Upper lobe of right lung (tissue), 1 donor: Measurements from ENCODE around the gene RBM24. TPM values are rescaled to one million over a fixed set of nuclear protein-coding genes. Genes with fewer than 3 reads are reported as not detected.

Experiments
- ATAC-seq: fragments of 200-7000 bp; cut with Tn5 transposase; one replicate; pipeline ENCODE4 v1.9.1; 2020; ENCODE audit warnings: mild to moderate bottlenecking, moderate library complexity
- DNase-seq: peaks from one replicate; pipeline ENCODE4 v3.0.0-alpha.2; 2020
- H3K27ac ChIP-seq: fragments of 200-600 bp; one replicate; pipeline ENCODE4 v1.8.0; 2022
- H3K27me3 ChIP-seq: fragments of 200-600 bp; one replicate; pipeline ENCODE4 v1.8.0; 2022; ENCODE audit warnings: mild to moderate bottlenecking
- H3K36me3 ChIP-seq: fragments of 200-600 bp; one replicate; pipeline ENCODE4 v1.8.0; 2022
- H3K4me1 ChIP-seq: fragments of 200-600 bp; one replicate; pipeline ENCODE4 v1.8.0; 2022
- H3K4me3 ChIP-seq: fragments of 200-600 bp; one replicate; pipeline ENCODE4 v1.8.0; 2022; ENCODE audit warnings: mild to moderate bottlenecking
- H3K9me3 ChIP-seq: fragments of 200-600 bp; one replicate; pipeline ENCODE4 v1.8.0; 2022
- intact Hi-C: fragments of 100-400 bp; cut with DNase I; formaldehyde crosslinking; loops from one replicate; pipeline ENCODE4 v1.11.0; 2022
- total RNA-seq: library from RNA; stranded (reverse); fragmentation: NEBNext Ultra II Directional; extraction: Animal tissue kit (Norgen Biotek cat#: 25700); gene quantifications from one replicate; pipeline ENCODE4 v1.2.1, GENCODE V29; 2021
- TF ChIP-seq, protein P1 (sequence below): fragments of 200-600 bp; IDR thresholded peaks from one replicate; pipeline ENCODE4 v1.8.0; 2022; ENCODE audit warnings: antibody characterized with exemption
- donor health status: DM: no; HTN: yes; CAD: no; lungs with severe emphysema.

RBM24 gene
- total RNA-seq, 1 donor from 2014 or later, result 0.49 TPM

DNA sequence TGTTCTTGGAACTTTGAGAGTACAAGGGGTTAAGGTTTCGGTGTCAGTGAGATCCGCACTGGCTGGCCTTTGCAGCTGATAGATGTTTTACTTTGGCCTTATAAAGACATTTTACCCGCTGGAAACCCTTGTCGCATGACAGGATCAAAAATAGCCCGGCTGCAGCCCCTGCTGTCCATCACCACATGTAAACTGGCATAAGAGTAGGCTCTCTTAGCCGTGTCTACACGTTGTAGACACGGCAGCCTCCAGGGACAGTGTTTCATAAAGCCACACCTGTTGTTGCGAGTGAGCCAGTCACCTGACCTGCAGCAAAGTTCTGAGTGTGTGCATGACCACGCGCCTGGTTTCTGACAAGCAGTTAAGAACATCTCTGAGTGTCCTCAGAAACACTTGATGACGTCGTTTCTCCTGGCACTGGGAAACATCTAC lies 8.5 kb downstream of the RBM24 start:
- H3K36me3 ChIP-seq, result no peaks in the 10 kb centered on the region
- TF ChIP-seq, protein P1, sequence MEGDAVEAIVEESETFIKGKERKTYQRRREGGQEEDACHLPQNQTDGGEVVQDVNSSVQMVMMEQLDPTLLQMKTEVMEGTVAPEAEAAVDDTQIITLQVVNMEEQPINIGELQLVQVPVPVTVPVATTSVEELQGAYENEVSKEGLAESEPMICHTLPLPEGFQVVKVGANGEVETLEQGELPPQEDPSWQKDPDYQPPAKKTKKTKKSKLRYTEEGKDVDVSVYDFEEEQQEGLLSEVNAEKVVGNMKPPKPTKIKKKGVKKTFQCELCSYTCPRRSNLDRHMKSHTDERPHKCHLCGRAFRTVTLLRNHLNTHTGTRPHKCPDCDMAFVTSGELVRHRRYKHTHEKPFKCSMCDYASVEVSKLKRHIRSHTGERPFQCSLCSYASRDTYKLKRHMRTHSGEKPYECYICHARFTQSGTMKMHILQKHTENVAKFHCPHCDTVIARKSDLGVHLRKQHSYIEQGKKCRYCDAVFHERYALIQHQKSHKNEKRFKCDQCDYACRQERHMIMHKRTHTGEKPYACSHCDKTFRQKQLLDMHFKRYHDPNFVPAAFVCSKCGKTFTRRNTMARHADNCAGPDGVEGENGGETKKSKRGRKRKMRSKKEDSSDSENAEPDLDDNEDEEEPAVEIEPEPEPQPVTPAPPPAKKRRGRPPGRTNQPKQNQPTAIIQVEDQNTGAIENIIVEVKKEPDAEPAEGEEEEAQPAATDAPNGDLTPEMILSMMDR, result no peak
- peak; percentile 79 for DNase-seq
- H3K4me1 ChIP-seq, result no peaks in the 10 kb centered on the region
- intact Hi-C loops, result no loop called here
- H3K4me3 ChIP-seq, result no peak overlapping the region
- H3K27me3 ChIP-seq, result peaks cover 32% of the 10 kb centered on the region
- no peaks in the 10 kb centered on the region for H3K9me3 ChIP-seq
- H3K27ac ChIP-seq, result no peak overlapping the region
- peak; percentile 98 for ATAC-seq

- Histone ChIP-seq H3K9me3 (no peaks in the 10 kb centered on the region), H3K27me3 (peaks cover 19% of the 10 kb centered on the region), H3K4me1 (no peaks in the 10 kb centered on the region), H3K27ac (no peak overlapping the region), H3K36me3 (no peaks in the 10 kb centered on the region), H3K4me3 (no peak overlapping the region)
- intact Hi-C loops, result no loop called here
- no peak for ATAC-seq
- no peak for DNase-seq
- TF ChIP-seq, protein P1, result no peak
Measured at GRCh38 chr6:17291778-17292177, 10.6 kb downstream of the RBM24 start.

GRCh38 chr6:17292600-17293133 lies 11.5 kb downstream of the RBM24 start:
- Histone ChIP-seq H3K4me1 (no peaks in the 10 kb centered on the region), H3K9me3 (no peaks in the 10 kb centered on the region), H3K36me3 (no peaks in the 10 kb centered on the region), H3K27ac (no peak overlapping the region), H3K4me3 (no peak overlapping the region), H3K27me3 (peaks cover 13% of the 10 kb centered on the region)
- TF ChIP-seq, protein P1, result no peak
- ATAC-seq (no peak), DNase-seq (no peak)
- intact Hi-C loops, result no loop called here

DNA sequence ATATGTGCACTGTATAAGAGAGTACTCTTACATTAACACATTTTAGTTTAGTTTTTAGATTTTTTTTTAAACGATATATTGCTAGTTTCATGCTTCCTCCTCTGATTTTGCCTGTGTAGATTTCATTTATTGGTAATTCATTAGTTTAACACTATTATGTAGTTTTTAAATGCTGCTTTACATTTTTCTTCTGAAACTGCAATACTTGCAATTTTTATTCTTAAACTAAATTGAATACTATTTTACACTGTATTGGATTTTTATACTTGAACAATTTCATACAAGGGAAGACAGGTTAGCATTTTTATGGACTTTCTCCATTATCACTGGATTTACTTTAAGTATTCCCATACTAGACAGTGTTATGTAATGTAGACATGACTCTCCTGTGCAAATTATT lies 12.2 kb downstream of the RBM24 start:
- intact Hi-C loops, result no loop called here
- Histone ChIP-seq H3K27ac (no peak overlapping the region), H3K27me3 (peaks cover 10% of the 10 kb centered on the region), H3K36me3 (no peaks in the 10 kb centered on the region), H3K9me3 (no peaks in the 10 kb centered on the region), H3K4me3 (no peak overlapping the region), H3K4me1 (no peaks in the 10 kb centered on the region)
- DNase-seq (no peak), ATAC-seq (no peak)
- TF ChIP-seq, protein P1, result no peak

DNA sequence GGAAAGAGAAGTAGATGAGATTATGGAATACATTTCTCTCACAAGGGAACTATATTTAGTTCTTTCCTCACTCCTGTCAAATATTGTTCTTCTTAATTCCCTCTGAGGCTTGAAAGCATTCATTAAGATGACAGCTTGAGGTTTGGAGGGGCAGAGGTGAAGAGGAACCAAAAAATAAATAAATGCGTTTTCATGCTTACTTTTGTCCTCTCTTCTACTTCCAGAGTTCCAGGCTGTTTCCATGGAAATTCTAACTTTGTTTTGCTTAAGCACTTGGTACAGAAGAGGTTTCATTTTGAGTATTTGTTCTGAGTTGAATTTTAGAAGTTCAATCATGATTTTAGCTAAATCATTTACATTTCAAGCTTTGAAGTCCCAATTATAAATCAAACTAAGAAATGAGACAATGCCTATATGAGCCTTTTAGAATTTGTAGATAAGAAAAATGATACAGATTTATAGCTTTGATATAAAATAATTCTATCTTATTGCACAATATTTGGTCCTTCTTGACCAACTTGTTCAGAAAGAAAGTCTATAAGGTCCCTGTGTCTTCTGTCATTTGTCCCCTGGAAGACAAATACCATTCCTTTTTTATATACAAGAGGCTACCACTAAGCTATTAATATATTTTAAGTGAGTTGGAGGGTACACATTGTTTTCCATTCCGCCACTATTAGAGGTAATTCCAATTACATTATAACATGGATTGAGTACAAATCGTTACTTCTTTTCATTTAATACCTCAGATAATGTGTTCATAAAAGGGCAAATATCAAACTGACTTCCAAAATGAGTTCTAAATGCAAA lies 16.3 kb downstream of the RBM24 start:
- no peak for ATAC-seq
- intact Hi-C loops, result no loop called here
- TF ChIP-seq, protein P1, result no peak
- Histone ChIP-seq H3K36me3 (no peaks in the 10 kb centered on the region), H3K27me3 (no peaks in the 10 kb centered on the region), H3K4me3 (no peak overlapping the region), H3K9me3 (no peaks in the 10 kb centered on the region), H3K27ac (no peak overlapping the region), H3K4me1 (no peaks in the 10 kb centered on the region)
- DNase-seq, result no peak
